GM19025 (cell line): Measurements from ENCODE around the gene ERAS.
"Not testable (repeated sequence)": the region's sequence is repeated elsewhere in the genome, so short reads cannot be mapped to it uniquely, and the experiment has no call there.

ENCODE experiments used
- ATAC-seq: cut with Tn5 transposase; IDR thresholded peaks from one replicate; pipeline ENCODE4 v1.9.1; 2021; ENCODE audit warnings: mild to moderate bottlenecking, low read depth, moderate library complexity; ENCODE audit not compliant: unreplicated experiment

The ERAS gene

DNA sequence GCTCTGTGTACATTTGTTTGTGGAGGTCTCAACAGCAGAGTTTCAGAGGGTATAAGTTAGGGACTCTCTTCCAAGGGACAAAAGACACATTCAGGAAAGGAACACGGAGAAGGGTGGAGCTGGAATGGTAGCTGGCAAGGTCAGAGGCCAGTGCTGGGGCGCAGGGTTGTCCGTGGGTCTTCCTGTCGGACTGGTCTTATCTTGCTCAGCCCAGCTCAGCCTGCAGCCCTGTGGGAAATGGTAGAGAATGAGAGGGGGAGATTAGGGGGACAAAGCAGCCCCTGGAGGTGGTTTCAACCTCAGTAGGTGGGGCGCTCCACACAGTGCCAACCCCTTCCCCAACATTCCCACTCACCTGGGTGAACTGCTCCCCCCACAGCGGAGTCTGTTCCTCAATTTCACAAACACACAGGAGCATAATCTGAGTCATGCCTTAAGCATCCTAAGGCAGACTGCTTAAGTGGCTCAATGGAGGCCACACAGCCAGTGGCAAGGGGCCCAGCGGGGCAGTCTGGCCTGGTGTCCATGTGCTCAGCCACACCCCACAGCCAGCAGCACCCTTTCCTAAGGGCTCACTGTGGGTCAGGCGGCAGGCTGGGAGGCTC lies 31.3 kb upstream of the ERAS start:
- ATAC-seq = no peak

DNA sequence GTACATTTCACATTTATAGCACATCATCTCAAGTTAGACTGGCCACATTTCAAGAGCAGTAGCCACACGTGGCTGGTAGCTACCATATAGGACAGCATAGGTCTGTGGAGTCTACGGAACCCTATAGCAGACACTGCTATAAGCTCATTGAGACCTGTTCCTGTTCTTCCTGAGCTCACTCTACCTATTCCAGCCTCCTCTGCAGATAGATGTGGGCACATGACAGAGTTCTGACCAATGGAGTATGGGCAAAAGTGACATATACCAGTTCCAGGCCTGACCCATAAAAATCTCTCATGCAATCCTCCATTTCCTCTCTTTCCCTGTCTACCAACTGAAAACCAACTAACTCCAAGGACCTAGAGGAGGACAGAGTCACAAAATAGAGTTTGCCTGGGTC lies 28.0 kb upstream of the ERAS start:
- no peak for ATAC-seq

DNA sequence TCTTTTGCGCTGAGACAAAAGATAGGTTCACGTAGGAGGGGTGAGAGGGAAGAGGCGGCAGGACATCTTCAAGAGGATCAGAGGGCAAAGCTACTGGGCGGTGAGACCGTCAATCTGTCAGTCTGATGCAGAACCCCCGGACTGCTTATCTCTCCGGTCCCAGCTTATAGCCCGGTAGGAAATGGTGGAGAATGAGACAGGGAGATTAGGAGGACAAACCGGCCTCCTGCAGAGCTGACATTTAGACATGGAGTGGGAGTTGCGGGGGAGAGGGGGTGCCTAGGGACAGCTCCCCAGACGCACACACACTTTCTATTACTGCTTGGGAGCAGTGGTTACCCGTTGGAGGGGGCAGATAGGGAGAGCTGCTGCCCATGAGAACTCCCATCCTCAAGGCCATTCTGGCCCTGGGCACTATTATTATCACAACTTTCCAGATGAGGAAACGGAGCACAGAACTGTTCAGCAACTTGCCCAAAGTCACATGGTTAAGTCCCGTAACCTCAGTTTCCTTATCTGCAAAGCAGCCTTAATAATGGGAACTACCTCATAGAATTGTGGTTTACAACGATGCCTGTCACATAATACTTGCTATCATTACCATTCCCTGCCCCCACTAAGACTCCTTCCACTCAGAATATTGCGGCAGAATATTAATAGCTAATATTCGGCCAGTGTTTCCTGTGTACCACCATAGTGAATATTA lies 25.6 kb upstream of the ERAS start:
- ATAC-seq = no peak

DNA sequence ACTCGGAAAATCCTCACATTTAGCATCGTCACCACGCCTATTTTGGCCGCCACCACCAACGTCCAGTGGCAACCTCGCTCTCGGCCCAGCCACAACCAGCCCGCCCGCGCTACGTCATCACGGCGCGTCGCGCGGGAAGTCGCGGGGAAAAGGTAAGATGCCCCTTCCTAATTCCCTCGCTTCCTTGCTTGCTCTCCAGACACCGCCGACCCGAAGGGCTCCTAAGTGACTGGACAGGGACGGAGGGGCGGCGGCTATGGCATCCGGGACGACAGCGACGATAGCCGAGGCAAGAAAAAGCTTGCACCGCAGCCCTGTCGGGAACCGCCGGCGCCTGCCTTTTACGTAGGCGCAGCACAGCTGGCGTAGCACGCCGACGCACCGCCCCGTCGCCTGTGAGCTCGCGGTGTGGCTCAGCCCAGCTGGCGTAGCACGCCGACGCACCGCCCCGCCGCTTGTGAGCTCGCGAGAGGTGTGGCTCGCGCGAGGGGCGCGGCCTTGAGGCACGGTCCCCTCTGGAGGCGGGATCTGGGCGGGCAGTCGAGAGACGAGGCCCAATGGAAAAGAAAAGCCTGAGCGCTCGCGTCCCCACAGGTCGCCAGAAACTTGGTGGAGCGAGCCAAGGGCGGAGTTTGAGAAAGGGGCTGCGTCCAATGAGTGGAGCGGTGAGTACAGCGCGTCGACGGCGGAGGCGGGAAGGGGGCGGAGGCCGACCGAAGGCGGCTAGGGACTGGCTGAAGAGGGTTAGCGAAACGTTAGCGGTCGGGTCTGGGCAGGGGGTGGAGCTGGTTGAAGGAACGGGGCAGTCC lies 24.8 kb upstream of the ERAS start, which contains the start of gene HDAC6:
Gene HDAC6 (plus strand): TSS at position 788 of the 809 bp plus-strand sequence. CDS start 626 bp downstream, outside the sequence.
- peak; percentile 86 for ATAC-seq

DNA sequence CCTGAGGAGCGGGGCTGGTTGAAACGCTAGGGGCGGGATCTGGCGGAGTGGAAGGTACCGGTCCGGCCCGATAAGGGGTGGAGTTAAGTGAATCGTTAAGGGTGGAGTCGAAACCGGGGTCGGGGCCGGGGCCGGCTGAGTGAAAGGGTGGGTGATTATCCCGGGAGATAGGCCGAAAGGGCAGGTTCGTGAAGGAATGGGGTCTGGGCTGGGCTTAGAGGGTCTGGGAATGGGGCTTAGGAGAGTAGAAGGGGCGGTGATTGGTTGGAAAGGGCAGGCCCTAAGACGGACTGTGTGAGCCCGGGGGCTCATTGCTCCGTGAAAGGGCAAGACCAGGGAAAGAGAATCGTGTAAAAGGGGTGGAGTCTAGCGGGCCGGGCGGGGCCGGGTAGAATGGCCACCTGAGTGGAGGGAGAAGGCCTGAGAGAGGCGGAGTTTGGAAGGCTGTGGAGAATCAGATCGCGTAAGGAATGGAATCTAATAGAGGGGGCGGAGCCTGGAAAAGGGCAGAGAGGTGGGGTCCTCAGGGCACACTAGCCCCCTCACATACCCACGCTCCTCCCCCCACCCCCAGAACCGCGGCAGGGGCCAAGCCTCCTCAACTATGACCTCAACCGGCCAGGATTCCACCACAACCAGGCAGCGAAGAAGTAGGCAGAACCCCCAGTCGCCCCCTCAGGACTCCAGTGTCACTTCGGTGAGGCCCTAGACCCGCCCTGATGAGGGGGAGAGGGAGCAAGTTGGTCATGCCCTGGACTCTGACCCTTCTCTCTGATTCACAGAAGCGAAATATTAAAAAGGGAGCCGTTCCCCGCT lies 24.0 kb upstream of the ERAS start:
- peak; percentile 24 for ATAC-seq

DNA sequence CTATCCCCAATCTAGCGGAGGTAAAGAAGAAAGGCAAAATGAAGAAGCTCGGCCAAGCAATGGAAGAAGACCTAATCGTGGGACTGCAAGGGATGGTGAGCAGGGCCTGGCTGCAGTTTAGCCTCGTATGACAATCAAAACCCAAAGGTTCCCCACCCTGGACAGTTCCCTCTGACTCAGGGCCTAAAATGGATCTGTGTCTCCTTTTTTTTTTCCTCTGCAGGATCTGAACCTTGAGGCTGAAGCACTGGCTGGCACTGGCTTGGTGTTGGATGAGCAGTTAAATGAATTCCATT lies 23.5 kb upstream of the ERAS start:
- ATAC-seq = no peak

DNA sequence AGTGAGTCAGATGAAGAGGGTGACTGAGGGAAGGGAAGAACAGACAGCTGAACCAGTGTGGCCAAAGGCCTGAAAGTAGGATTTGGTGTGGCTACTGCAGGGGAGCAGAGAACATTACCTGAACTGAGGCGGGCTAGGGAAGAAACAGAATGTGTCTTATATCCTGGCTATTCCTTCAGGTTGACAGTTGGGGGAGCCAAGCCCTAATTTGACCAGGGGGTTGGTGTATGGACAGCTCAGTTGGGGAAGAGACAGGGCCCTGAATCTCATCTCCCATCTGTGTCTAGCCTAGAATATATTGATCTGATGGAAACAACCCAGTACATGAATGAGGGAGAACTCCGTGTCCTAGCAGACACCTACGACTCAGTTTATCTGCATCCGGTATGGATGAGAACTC lies 20.2 kb upstream of the ERAS start:
- ATAC-seq = no peak

DNA sequence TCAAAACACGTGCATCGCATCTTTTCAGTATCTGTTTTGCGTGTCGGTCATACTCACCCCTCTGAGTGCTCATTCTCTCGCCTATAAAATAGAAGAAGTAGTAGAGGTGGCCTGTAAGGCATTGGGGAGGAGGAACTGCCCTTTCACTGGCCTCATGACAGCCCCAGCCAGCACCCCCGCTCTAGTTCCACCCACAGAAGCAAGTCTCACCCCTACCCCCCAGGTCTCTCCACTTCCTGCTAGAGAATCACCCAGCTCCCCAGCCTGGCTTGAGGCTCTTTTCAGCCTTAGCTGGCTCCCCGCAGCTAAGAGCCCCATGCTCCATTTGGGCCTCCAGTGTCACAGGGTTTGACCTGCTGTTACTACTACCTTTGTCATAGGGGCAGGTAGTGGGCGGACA lies 12.7 kb upstream of the ERAS start:
- no peak for ATAC-seq

DNA sequence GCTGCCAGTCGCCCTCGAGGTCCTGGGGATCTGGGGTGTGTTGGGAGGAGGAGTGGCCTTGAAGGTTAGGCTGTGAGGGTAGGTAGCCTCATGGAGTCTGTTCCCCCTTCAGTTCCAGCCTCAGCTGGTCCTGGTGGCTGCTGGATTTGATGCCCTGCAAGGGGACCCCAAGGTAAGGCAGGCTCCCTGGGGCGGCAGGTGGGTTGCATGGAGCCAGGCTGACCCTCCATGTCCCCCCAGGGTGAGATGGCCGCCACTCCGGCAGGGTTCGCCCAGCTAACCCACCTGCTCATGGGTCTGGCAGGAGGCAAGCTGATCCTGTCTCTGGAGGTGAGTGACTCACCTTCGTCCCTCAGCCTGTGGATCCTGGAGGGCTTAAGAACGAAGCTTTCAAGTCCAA lies 11.6 kb upstream of the ERAS start:
- no peak for ATAC-seq

DNA sequence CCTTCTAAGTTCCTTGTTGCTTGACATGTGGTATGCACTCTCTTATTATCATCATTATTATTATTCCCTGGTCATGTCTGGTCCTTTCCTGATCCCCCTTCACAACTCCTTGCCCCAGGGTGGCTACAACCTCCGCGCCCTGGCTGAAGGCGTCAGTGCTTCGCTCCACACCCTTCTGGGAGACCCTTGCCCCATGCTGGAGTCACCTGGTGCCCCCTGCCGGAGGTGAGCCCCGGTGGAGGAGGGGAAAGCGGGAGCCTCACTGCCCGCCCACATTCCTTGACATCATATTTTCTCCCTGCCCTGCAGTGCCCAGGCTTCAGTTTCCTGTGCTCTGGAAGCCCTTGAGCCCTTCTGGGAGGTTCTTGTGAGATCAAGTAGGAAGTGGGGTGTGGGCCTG lies 11.0 kb upstream of the ERAS start:
- no peak for ATAC-seq

DNA sequence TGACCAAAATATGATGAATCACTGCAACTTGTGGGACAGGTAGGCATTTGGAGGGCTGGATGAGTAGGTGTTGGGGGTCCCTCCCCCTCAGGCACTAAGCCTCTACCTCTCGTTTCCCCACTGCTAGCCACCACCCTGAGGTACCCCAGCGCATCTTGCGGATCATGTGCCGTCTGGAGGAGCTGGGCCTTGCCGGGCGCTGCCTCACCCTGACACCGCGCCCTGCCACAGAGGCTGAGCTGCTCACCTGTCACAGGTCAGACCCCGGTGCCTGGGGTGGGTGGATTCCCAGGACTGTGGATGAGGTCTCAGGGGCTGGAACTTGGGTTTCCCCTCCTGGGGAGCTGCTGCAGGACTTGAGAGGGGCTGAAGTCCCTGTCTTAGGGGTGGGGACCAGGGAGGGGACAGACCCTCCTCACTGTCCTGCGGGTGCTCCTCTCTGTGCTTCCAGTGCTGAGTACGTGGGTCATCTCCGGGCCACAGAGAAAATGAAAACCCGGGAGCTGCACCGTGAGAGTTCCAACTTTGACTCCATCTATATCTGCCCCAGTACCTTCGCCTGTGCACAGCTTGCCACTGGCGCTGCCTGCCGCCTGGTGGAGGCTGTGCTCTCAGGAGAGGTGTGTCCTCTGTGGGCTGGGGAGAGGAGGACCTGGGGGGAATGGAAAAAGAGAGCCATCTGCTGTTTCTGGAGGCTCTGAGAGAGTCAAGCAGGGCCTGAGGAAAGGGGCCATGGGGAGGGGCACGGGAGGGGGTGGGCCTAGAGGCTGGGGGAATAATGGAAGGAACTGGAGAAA lies 10.1 kb upstream of the ERAS start:
- no peak for ATAC-seq

DNA sequence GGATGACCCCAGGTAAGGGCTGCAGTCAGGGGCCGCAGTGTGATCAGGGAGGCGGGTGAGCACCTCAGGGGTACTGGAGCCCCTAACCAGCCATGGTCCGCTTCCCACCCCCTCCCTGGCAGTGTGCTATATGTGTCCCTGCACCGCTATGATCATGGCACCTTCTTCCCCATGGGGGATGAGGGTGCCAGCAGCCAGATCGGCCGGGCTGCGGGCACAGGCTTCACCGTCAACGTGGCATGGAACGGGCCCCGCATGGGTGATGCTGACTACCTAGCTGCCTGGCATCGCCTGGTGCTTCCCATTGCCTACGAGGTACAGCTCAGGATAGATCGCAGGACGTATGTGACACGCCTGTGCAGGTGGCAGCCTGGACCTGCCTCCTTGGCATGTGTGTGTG lies 8.2 kb upstream of the ERAS start:
- ATAC-seq = no peak

DNA sequence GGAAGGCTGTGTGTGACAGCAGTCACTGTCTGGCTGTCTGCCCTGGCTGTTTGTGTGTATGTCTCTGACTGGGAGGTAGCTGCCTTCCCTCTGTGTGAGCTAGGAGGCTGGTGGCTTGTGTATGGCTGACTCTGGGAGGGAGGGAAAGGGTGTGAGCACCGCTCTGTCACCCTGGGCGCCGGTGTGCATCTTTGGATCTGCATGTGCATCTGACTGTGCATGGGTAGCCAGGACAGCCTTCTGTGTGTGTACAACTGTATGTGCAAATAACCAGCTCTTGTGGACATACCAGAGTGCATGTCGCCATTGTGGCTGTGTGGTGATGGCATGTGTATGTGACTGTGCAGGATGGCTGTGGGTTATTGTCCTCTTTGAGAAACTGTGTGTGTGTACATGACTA lies 7.4 kb upstream of the ERAS start:
- no peak for ATAC-seq

DNA sequence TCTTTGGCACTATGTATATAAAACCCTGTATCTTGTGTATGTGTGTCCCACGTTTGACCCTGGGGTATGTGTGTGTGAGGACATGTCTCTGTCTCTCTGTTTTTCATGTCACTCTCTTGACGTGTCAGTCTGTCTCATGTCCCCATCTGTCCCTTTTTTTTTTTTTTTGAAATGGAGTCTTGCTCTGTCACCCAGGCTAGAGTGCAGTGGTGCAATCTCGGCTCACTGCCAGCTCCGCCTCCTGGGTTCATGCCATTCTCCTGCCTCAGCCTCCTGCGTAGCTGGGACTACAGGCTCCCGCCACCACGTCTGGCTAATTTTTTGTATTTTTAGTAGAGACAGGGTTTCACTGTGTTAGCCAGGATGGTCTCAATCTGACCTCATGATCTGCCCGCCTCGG lies 6.9 kb upstream of the ERAS start:
- ATAC-seq = not testable (repeated sequence)

DNA sequence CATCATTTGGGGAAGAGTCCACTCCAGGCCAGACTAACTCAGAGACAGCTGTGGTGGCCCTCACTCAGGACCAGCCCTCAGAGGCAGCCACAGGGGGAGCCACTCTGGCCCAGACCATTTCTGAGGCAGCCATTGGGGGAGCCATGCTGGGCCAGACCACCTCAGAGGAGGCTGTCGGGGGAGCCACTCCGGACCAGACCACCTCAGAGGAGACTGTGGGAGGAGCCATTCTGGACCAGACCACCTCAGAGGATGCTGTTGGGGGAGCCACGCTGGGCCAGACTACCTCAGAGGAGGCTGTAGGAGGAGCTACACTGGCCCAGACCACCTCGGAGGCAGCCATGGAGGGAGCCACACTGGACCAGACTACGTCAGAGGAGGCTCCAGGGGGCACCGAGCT lies 3.3 kb upstream of the ERAS start:
- no peak for ATAC-seq

DNA sequence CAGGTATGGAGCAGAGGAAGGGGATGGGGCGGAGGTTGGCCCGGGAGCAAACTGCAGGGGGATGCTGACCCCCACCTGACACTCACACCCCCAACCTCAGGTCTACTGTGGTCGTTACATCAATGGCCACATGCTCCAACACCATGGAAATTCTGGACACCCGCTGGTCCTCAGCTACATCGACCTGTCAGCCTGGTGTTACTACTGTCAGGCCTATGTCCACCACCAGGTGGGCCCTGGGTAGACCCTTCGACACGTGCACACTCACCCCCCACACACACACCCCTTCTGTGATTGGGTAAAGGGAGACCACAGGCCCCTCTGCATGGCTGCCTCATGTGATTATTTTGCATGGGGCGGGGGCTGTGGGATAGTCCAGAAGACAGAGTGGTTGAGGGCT lies 2.2 kb upstream of the ERAS start:
- ATAC-seq = no peak

DNA sequence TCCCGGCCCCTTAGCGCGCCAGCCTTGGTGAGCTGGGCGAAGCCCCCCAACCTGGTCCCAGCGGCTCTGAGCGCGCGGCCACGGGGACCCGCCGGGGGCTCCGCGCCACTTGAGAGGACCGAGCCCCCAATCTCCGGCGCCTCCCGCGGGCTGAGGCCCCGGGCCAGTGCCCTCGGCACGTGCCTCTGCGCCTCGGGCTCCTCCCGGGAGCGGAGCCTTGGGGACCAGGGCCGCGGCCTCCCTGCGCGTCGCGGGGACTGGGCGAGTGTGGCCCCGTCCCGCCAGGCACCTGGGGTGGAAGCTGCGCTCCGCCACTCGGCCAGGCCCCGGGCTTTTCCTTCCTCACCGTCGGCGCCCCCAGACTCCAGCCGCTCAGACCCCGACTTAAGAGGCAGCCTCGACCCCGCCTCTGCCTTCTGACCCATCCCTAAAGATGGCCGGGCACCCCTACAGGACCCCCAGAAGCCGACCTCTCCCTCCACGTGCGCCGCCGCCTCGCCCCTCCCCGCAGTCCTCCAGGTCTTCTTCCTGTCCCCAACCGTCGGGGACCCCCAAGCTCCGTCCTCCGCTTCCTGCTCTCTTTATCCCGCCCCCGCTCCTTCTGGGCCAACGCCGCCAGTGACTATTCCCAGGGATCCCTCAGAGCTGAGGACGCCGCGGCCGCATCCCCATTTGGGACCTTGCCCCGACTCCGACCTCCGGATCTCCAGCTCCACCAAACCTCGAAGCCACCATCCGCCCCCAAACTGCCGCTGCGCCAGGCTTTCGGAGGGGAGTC lies 752 bp downstream of the ERAS start:
- no peak for ATAC-seq

DNA sequence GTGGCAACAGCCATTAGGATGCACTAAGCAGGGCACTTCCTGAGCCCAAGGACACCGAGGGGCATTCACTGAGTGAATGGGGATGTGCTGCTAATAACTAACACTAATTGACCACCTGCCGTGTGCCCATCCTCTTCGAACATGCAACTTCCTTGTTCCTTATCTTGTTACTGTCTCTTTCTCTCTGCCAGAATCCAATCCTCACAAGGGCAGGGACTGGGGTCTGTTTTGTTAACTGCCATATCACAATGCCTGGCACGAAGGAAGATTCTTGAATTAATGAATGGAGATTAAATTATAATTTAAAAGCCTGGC lies 1.3 kb downstream of the ERAS start:
- no peak for ATAC-seq

DNA sequence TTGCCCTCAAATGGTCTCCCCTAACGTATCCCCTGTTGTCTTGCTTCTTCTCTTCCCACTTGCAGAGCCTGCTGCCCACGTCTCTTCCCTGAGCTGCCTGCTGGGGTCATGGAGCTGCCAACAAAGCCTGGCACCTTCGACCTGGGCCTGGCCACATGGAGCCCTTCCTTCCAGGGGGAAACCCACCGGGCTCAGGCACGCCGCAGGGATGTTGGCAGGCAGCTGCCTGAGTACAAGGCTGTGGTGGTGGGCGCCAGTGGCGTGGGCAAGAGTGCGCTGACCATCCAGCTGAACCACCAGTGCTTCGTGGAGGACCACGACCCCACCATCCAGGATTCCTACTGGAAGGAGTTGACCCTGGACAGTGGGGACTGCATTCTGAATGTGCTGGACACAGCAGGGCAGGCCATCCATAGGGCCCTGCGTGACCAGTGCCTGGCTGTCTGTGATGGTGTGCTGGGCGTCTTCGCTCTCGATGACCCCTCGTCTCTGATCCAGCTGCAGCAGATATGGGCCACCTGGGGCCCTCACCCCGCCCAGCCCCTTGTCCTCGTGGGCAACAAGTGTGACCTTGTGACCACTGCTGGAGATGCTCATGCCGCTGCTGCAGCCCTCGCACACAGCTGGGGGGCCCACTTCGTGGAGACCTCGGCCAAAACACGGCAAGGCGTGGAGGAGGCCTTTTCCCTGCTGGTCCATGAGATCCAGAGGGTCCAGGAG lies 2.9 kb downstream of the ERAS start:
- ATAC-seq = no peak
